Measurements from ENCODE around the gene SBF1. TPM values are rescaled to one million over a fixed set of nuclear protein-coding genes. Genes with fewer than 3 reads are reported as not detected.
"Not testable (repeated sequence)": the region's sequence is repeated elsewhere in the genome, so short reads cannot be mapped to it uniquely, and the experiment has no call there.

The SBF1 gene
- total RNA-seq, 1 donor from 2014 or later = 206 TPM

GRCh38 chr22:50522806-50523438 is 48.1 kb upstream of the SBF1 start:
- Mint-ChIP-seq H3K27me3 (ENCODE audit: unreplicated experiment) (peaks cover 18% of the 10 kb centered on the region), H3K27ac (ENCODE audit: unreplicated experiment) (no peak overlapping the region), H3K36me3 (ENCODE audit: unreplicated experiment) (peaks cover 5% of the 10 kb centered on the region), H3K4me3 (ENCODE audit: unreplicated experiment) (no peak overlapping the region), H3K4me1 (ENCODE audit: low read depth, unreplicated experiment) (peaks cover 11% of the 10 kb centered on the region), H3K9me3 (ENCODE audit: unreplicated experiment) (peaks cover 10% of the 10 kb centered on the region)
- TF ChIP-seq CTCF (IDR thresholded peaks at IDR 0.05; ENCODE audit: partially characterized antibody, unreplicated experiment) = no peak
- DNase-seq = no peak

- Mint-ChIP-seq H3K36me3 (ENCODE audit: unreplicated experiment) (peaks cover 5% of the 10 kb centered on the region), H3K4me3 (ENCODE audit: unreplicated experiment) (no peak overlapping the region), H3K27me3 (ENCODE audit: unreplicated experiment) (peaks cover 12% of the 10 kb centered on the region), H3K4me1 (ENCODE audit: low read depth, unreplicated experiment) (peaks cover 8% of the 10 kb centered on the region), H3K9me3 (ENCODE audit: unreplicated experiment) (peaks cover 5% of the 10 kb centered on the region), H3K27ac (ENCODE audit: unreplicated experiment) (no peak overlapping the region)
- TF ChIP-seq CTCF (IDR thresholded peaks at IDR 0.05; ENCODE audit: partially characterized antibody, unreplicated experiment) = no peak
- no peak for DNase-seq
Measured at GRCh38 chr22:50522208-50522805, 47.5 kb upstream of the SBF1 start.

- Mint-ChIP-seq H3K27me3 (ENCODE audit: unreplicated experiment) (peaks cover 8% of the 10 kb centered on the region), H3K4me1 (ENCODE audit: low read depth, unreplicated experiment) (peaks cover 4% of the 10 kb centered on the region), H3K36me3 (ENCODE audit: unreplicated experiment) (peaks cover 5% of the 10 kb centered on the region), H3K9me3 (ENCODE audit: unreplicated experiment) (peaks cover 5% of the 10 kb centered on the region), H3K27ac (ENCODE audit: unreplicated experiment) (no peak overlapping the region), H3K4me3 (ENCODE audit: unreplicated experiment) (no peak overlapping the region)
- DNase-seq = no peak
- TF ChIP-seq CTCF (IDR thresholded peaks at IDR 0.05; ENCODE audit: partially characterized antibody, unreplicated experiment) = no peak
Measured at GRCh38 chr22:50521710-50522109, 46.9 kb upstream of the SBF1 start.

GRCh38 chr22:50520826-50521453 is 46.1 kb upstream of the SBF1 start:
- Mint-ChIP-seq H3K27ac (ENCODE audit: unreplicated experiment) (no peak overlapping the region), H3K4me1 (ENCODE audit: low read depth, unreplicated experiment) (peaks cover 4% of the 10 kb centered on the region), H3K4me3 (ENCODE audit: unreplicated experiment) (no peak overlapping the region), H3K9me3 (ENCODE audit: unreplicated experiment) (peaks cover 5% of the 10 kb centered on the region), H3K27me3 (ENCODE audit: unreplicated experiment) (peaks cover 8% of the 10 kb centered on the region), H3K36me3 (ENCODE audit: unreplicated experiment) (peaks cover 5% of the 10 kb centered on the region)
- no peak for TF ChIP-seq CTCF (IDR thresholded peaks at IDR 0.05; ENCODE audit: partially characterized antibody, unreplicated experiment)
- no peak for DNase-seq

GRCh38 chr22:50520184-50520583 is 45.3 kb upstream of the SBF1 start:
- not testable (repeated sequence) for H3K4me1 Mint-ChIP-seq (ENCODE audit: low read depth, unreplicated experiment); H3K4me3 Mint-ChIP-seq (ENCODE audit: unreplicated experiment); H3K9me3 Mint-ChIP-seq (ENCODE audit: unreplicated experiment); DNase-seq; H3K36me3 Mint-ChIP-seq (ENCODE audit: unreplicated experiment); H3K27ac Mint-ChIP-seq (ENCODE audit: unreplicated experiment)
- H3K27me3 Mint-ChIP-seq (ENCODE audit: unreplicated experiment) = peaks cover 10% of the 10 kb centered on the region

Data from glutamatergic neuron (in vitro differentiated cells).